Measurements from ENCODE around the gene HOXA9.

GRCh38 chr7:27115221-27116026, 49.9 kb downstream of the HOXA9 start:
- TF ChIP-seq POLR2A (IDR thresholded peaks at IDR 0.05) (no peak), EP300 (IDR thresholded peaks at IDR 0.05) (no peak), CTCF (IDR thresholded peaks at IDR 0.05) (no peak), POLR2AphosphoS5 (IDR thresholded peaks at IDR 0.05) (peak; percentile 4 to 68 (median 20))

All from stomach (tissue), 4 donors.